H9 (cell line): ENCODE data around the gene ZCWPW2. TPM values are rescaled to one million over a fixed set of nuclear protein-coding genes. Genes with fewer than 3 reads are reported as not detected.

Experiments
- DNase-seq: peaks from one replicate; pipeline ENCODE4 v3.0.0-alpha.2; 2017
- H2AFZ ChIP-seq: one replicate; pipeline ENCODE4 v1.6.1; 2013; ENCODE audit warnings: mild to moderate bottlenecking, low read length, control low read depth, moderate library complexity
- H2AK5ac ChIP-seq: 2 replicates; pipeline ENCODE4 v1.6.1; 2013; ENCODE audit warnings: low read length, control low read depth, mixed read lengths; ENCODE audit not compliant: insufficient read length
- H2BK120ac ChIP-seq: one replicate; pipeline ENCODE4 v1.6.1; 2013; ENCODE audit warnings: low read depth, mild to moderate bottlenecking, low read length, control low read depth, inconsistent platforms; ENCODE audit not compliant: poor library complexity, severe bottlenecking
- H2BK12ac ChIP-seq: 2 replicates; pipeline ENCODE4 v1.6.1; 2013; ENCODE audit warnings: low read length, control low read depth, mixed read lengths, low read depth; ENCODE audit not compliant: insufficient read length
- H2BK15ac ChIP-seq: 2 replicates; pipeline ENCODE4 v1.6.1; 2013; ENCODE audit warnings: low read depth, low read length, control low read depth
- H2BK20ac ChIP-seq: one replicate; pipeline ENCODE4 v1.6.1; 2013; ENCODE audit warnings: low read depth, mild to moderate bottlenecking, low read length, control low read depth, inconsistent platforms; ENCODE audit not compliant: poor library complexity, severe bottlenecking
- H2BK5ac ChIP-seq: 2 replicates; pipeline ENCODE4 v1.6.1; 2013; ENCODE audit warnings: low read length, control low read depth, mixed read lengths; ENCODE audit not compliant: insufficient read length
- H3K14ac ChIP-seq: 2 replicates; pipeline ENCODE4 v1.6.1; 2013; ENCODE audit warnings: low read length, control low read depth; ENCODE audit not compliant: insufficient read depth
- H3K18ac ChIP-seq: 2 replicates; pipeline ENCODE4 v1.6.1; 2013; ENCODE audit warnings: low read depth, mild to moderate bottlenecking, mixed read lengths, low read length, control low read depth; ENCODE audit not compliant: insufficient read length
- H3K23ac ChIP-seq: 2 replicates; pipeline ENCODE4 v1.6.1; 2013; ENCODE audit warnings: low read length, control low read depth, mixed read lengths, low read depth; ENCODE audit not compliant: insufficient read length
- H3K23me2 ChIP-seq: 2 replicates; pipeline ENCODE4 v1.6.1; 2013; ENCODE audit warnings: low read depth, mild to moderate bottlenecking, mixed read lengths, low read length, control low read depth; ENCODE audit not compliant: insufficient read length, poor library complexity, severe bottlenecking
- H3K27ac ChIP-seq: 2 replicates; pipeline ENCODE4 v1.5.1; 2013; ENCODE audit warnings: low read length, control low read depth, mixed read lengths, low read depth; ENCODE audit not compliant: insufficient read length
- H3K27me3 ChIP-seq: 2 replicates; pipeline ENCODE4 v1.6.1; 2013; ENCODE audit warnings: low read length, control low read depth, inconsistent platforms; ENCODE audit not compliant: insufficient read depth
- H3K4ac ChIP-seq: 2 replicates; pipeline ENCODE4 v1.6.1; 2013; ENCODE audit warnings: low read depth, mild to moderate bottlenecking, control low read depth, inconsistent platforms, low read length, moderate library complexity
- H3K4me1 ChIP-seq: 2 replicates; pipeline ENCODE4 v1.6.1; 2013; ENCODE audit warnings: low read length, control low read depth, inconsistent platforms; ENCODE audit not compliant: insufficient read depth
- H3K4me2 ChIP-seq: 2 replicates; pipeline ENCODE4 v1.6.1; 2013; ENCODE audit warnings: low read length, control low read depth, mixed read lengths; ENCODE audit not compliant: insufficient read length, insufficient read depth
- H3K56ac ChIP-seq: 2 replicates; pipeline ENCODE4 v1.6.1; 2013; ENCODE audit warnings: low read depth, mild to moderate bottlenecking, mixed read lengths, low read length, control low read depth; ENCODE audit not compliant: insufficient read length
- H3K79me1 ChIP-seq: 2 replicates; pipeline ENCODE4 v1.6.1; 2013; ENCODE audit warnings: low read depth, mild to moderate bottlenecking, moderate library complexity, low read length, control low read depth, inconsistent platforms; ENCODE audit not compliant: insufficient read depth, poor library complexity, severe bottlenecking
- H3K79me2 ChIP-seq: 2 replicates; pipeline ENCODE4 v1.6.1; 2013; ENCODE audit warnings: low read length, control low read depth, inconsistent platforms; ENCODE audit not compliant: insufficient read depth
- H3K9ac ChIP-seq: 2 replicates; pipeline ENCODE4 v1.6.1; 2013; ENCODE audit warnings: low read length, control low read depth, mixed read lengths; ENCODE audit not compliant: insufficient read length; ENCODE audit errors: extremely low read depth
- H3K9me3 ChIP-seq: one replicate; pipeline ENCODE4 v1.6.1; 2013; ENCODE audit warnings: low read depth, low read length, inconsistent platforms; ENCODE audit not compliant: control insufficient read depth
- H3T11ph ChIP-seq: one replicate; pipeline ENCODE4 v1.6.1; 2013; ENCODE audit warnings: mild to moderate bottlenecking, low read length, control low read depth, inconsistent platforms
- H4K20me1 ChIP-seq: one replicate; pipeline ENCODE4 v1.6.1; 2013; ENCODE audit not compliant: control insufficient read depth, insufficient read length, insufficient read depth
- H4K5ac ChIP-seq: 2 replicates; pipeline ENCODE4 v1.6.1; 2013; ENCODE audit warnings: low read depth, mild to moderate bottlenecking, mixed read lengths, low read length, control low read depth; ENCODE audit not compliant: insufficient read length
- H4K8ac ChIP-seq: replicated peaks from 2 replicates; pipeline ENCODE4 v1.6.1; 2013; ENCODE audit warnings: low read length, control low read depth, mixed read lengths, low read depth; ENCODE audit not compliant: insufficient read length
- H4K91ac ChIP-seq: 2 replicates; pipeline ENCODE4 v1.6.1; 2013; ENCODE audit warnings: low read depth, mild to moderate bottlenecking, moderate library complexity, mixed read lengths, low read length, control low read depth; ENCODE audit not compliant: insufficient read length
- H3K27ac Mint-ChIP-seq, 3 experiments: 2 replicates in 2 of 3; 3 replicates in 1 of 3; pipeline ENCODE4 v1.8.0; 2020 to 2021; ENCODE audit warnings: mixed read lengths in 3 of 3, mild to moderate bottlenecking in 1 of 3, moderate library complexity in 1 of 3
- H3K27me3 Mint-ChIP-seq: 2 replicates; pipeline ENCODE4 v1.8.0; 2021; ENCODE audit warnings: low read depth, mild to moderate bottlenecking, moderate library complexity, mixed read lengths
- H3K36me3 Mint-ChIP-seq, 3 experiments: 2 replicates in 2 of 3; 3 replicates in 1 of 3; pipeline ENCODE4 v1.8.0; 2020 to 2021; ENCODE audit warnings: low read depth in 3 of 3, mixed read lengths in 3 of 3; ENCODE audit not compliant: insufficient read depth in 1 of 3
- H3K4me1 Mint-ChIP-seq, 2 experiments: 2 replicates each; pipeline ENCODE4 v1.8.0; 2020; ENCODE audit warnings: mixed read lengths in 2 of 2
- H3K4me3 Mint-ChIP-seq, 2 experiments: 2 replicates in 1 of 2; 3 replicates in 1 of 2; pipeline ENCODE4 v1.8.0; 2020 to 2021; ENCODE audit warnings: mild to moderate bottlenecking in 2 of 2, mixed read lengths in 2 of 2, moderate library complexity in 1 of 2
- H3K9me3 Mint-ChIP-seq, 2 experiments: 2 replicates in 1 of 2; 3 replicates in 1 of 2; pipeline ENCODE4 v1.8.0; 2020; ENCODE audit warnings: mild to moderate bottlenecking in 2 of 2, mixed read lengths in 2 of 2, moderate library complexity in 1 of 2
- WGBS: extraction: QIAGEN DNeasy Blood & Tissue Kit; methylation state at CpG from one replicate; pipeline ENCODE4 v1.1.7; 2013; ENCODE audit warnings: missing lambda C conversion rate, low lambda C conversion rate, mixed read lengths; ENCODE audit not compliant: insufficient read length; ENCODE audit errors: extremely low coverage; 5-methylcytosine and 5-hydroxymethylcytosine counted together
- total RNA-seq: library from RNA; stranded (reverse); gene quantifications from 2 replicates; pipeline ENCODE4 v1.2.1, GENCODE V29; 2021
- TF ChIP-seq, protein P1 (sequence below): fragments of 200-600 bp; sonication (generic); conservative IDR thresholded peaks from 3 replicates; pipeline ENCODE4 v1.8.0; 2021; ENCODE audit warnings: antibody characterized with exemption, mild to moderate bottlenecking

The ZCWPW2 gene
- total RNA-seq, 1 experiment from 2014 or later = 0.35 TPM

DNA sequence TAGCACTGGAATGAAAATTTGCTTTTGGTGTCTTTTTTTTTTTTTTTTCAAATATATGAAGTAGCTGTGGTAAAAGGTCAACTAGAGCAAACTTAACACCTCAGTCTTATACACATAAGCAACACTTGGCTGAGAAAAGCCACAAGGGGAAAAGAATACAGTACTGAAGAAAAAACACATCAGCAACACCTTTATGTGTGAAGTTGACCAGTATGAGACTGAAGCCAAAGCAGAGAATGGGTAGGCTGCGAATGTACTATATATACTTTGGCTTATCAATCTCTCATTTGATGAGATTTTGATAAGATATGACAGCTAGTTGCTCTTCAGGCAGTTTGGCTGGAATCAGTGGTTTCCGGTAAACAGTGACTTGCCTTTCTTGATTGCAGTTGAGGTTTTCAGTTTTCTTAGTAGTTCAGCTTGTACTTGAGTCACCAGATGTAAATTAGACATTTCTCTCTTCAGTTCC, 22.0 kb upstream of the ZCWPW2 start:
- Mint-ChIP-seq H3K4me1 (peaks cover 1% of the 10 kb centered on the region in 2 experiments; a peak in 3 of 4 replicates), H3K9me3 (no peaks in the 10 kb centered on the region), H3K27me3 (no peaks in the 10 kb centered on the region), H3K36me3 (peaks cover 0 to 23% (median 8%) of the 10 kb centered on the region in 3 experiments; a peak in 3 of 7 replicates), H3K27ac (no peak overlapping the region), H3K4me3 (no peak overlapping the region)
- Histone ChIP-seq H4K5ac (no peak overlapping the region), H3K9me3 (no peaks in the 10 kb centered on the region), H3K4me2 (no peak overlapping the region), H3T11ph (no peak overlapping the region), H3K56ac (no peak overlapping the region), H3K14ac (no peak overlapping the region), H3K9ac (no peak overlapping the region), H3K79me2 (no peaks in the 10 kb centered on the region), H3K27me3 (no peaks in the 10 kb centered on the region), H2BK120ac (no peak overlapping the region), H4K20me1 (no peaks in the 10 kb centered on the region), H3K79me1 (no peaks in the 10 kb centered on the region), H2BK15ac (no peak overlapping the region), H2BK20ac (no peak overlapping the region), H2BK5ac (no peak overlapping the region), H4K91ac (no peak overlapping the region), H2AFZ (no peak overlapping the region), H3K23ac (no peak overlapping the region), H3K4me1 (no peaks in the 10 kb centered on the region), H3K4ac (no peak overlapping the region), H3K23me2 (no peaks in the 10 kb centered on the region), H3K27ac (no peak overlapping the region), H2AK5ac (no peak overlapping the region), H4K8ac (no peak overlapping the region), H2BK12ac (no peak overlapping the region), H3K18ac (no peak overlapping the region)
- no peak for DNase-seq
- TF ChIP-seq, protein P1, sequence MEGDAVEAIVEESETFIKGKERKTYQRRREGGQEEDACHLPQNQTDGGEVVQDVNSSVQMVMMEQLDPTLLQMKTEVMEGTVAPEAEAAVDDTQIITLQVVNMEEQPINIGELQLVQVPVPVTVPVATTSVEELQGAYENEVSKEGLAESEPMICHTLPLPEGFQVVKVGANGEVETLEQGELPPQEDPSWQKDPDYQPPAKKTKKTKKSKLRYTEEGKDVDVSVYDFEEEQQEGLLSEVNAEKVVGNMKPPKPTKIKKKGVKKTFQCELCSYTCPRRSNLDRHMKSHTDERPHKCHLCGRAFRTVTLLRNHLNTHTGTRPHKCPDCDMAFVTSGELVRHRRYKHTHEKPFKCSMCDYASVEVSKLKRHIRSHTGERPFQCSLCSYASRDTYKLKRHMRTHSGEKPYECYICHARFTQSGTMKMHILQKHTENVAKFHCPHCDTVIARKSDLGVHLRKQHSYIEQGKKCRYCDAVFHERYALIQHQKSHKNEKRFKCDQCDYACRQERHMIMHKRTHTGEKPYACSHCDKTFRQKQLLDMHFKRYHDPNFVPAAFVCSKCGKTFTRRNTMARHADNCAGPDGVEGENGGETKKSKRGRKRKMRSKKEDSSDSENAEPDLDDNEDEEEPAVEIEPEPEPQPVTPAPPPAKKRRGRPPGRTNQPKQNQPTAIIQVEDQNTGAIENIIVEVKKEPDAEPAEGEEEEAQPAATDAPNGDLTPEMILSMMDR = no peak
- WGBS = no CpG with 5 or more reads among the region's 2 CpGs
